Measurements from ENCODE around the gene PAN3.
A peak's percentile ranks its signal among the peaks of the same experiment; 100 is the strongest.

Gene PAN3

DNA sequence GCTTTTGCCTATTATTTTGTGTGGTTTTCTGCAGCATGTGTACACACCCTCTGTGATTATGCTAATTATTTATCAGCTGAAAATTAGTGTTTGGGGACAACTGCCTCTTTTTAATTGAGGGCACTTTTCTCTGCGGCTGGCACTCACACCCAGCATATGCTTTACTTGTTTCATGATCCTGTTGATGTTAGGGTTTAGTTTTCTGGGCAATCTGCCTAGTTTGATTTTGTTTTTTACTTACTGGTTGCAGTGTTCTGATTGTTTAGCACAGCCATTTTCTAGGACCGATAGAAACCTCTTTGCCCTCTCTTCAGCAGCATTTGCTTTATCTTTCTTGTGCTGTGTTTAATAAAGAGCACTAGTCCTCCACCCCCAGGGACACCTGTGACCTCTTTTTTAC lies 161.6 kb downstream of the PAN3 start:
- DNase-seq (ENCODE audit: low read depth in 2 of 2) = no peak

DNA sequence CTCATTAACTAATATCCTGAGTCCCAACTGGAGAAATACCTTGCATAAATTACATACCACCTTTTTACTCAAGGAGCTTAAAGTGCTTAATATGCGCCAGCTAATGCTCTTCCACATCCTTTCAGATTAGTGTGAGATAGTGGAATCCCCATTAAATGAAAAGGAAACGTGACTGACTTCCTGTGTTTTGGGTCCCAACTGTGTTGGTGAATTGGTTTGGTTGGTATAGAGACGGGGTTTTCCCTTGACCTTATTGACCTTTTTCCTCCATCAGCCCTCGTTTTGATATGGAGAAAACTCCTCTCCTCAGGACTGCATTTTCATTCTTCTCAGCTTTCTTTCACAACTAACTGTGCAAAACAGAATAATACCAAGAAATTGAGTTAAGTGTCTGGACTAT lies 163.5 kb downstream of the PAN3 start:
- no peak for DNase-seq (ENCODE audit: low read depth in 2 of 2)

DNA sequence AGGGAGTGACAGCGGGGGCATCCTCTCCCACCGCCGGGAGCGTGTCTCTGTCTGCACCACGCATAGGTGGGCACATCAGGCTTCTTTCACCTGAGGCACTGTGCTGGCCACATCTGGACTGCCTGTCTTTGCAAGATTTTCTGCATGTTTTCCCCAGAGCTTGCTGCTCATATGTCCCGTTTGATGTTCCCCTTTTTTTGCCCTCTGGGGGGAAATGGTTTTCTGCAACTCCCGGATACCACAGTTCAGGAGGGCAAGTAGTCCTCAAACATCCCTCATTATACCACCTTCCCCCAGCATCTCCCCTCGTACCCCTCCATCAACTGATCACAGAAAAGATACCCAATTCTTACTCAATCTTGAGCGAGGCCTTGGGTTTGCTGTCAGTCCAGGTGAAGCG lies 168.0 kb downstream of the PAN3 start:
- no peak for DNase-seq (ENCODE audit: low read depth in 2 of 2)

DNA sequence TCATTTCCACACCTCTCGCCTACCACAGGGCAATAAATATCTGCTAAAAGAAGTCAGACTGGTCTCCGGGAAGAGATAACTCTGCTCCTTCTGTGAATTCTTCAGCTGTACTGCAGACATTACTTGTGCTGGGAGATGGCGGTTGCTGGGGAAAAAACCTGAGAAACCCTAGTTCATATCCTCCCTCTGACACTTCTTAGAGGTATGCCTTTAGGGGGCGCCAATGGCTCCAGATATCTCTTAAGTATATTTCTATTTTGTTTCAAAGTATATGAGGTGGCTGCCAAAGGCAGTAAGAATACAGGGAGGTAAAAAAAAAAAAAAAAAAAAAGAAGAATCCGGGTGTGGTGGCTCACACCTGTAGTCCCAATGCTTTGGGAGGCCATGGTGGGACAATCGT lies 175.2 kb downstream of the PAN3 start:
- DNase-seq (ENCODE audit: low read depth in 2 of 2) = no peak

DNA sequence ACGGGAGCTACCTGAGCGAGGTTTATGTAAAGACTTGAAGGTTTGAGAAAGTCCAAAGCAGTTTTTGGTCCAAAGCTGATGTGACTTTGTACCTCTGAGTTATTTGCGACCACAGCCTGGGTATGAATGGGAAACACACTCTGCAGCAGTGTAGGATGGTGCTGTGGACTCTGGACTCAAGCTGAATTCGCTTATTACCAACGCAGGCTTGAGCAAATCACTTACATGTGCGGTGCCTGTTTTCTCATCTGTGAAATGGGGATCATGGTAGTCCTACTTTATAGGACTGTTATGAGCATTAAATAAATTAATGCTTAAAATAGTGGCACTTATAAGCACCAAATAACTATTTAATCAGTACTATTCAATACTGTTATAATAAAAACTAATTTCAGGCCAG lies 176.5 kb downstream of the PAN3 start:
- no peak for DNase-seq (ENCODE audit: low read depth in 2 of 2)

DNA sequence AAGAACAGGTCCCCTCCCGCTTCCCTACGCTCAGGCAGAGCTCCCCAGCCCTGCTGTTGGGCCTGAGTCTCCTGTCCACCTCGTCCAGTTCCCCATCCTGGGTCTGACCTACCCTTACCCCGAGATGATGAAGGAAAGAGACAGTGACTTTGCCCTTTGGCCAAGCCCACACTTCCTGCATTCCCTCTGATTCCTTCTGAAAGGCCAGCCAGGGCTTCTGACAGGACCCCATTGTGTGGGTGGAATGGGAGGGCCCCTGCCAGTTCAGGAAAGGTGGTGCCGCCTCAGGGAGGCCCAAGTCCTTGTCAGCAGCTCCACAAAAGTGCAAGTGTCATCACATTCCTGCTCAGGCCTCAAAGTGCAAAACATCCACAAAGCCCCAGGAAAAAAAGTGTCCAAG lies 177.8 kb downstream of the PAN3 start:
- DNase-seq (ENCODE audit: low read depth in 2 of 2) = no peak

DNA sequence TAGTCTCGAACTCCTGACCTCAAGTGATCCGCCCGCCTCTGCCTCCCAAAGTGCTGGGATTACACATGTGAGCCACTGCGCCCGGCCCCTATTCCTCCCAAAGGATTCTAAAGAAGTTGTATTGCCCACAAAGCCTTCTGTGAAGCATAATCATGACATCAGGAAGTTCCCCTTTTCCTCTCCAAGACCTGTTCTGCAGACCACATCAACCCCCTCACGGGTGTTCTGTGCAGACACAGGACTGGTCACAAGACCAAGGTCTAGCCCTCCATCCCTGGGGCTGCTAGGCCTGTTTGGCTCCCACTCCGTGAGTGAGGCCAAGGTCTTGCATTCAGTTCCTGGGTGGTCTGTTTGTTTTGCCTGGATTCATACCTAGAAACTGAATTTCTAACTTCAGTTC lies 178.5 kb downstream of the PAN3 start:
- no peak for DNase-seq (ENCODE audit: low read depth in 2 of 2)

DNA sequence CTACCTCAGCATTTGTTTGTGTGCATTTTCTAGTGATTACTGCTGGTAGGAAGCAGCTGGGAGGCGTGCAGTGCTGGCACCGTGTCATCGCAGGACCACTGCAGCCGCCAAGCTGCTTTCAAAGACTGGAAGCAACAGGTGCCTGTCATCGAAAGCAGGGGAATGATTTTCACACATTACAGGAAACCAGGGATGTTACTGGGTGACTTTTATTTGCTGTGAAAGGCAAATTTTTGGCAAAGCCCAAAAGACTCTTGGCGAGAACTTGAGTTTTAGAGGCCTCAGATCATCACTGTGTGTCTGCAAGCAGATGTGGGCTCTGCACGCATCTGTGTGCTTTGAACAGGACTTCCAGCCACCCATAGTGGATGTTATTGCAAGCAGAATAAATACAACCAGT lies 180.2 kb downstream of the PAN3 start:
- DNase-seq (ENCODE audit: low read depth in 2 of 2) = no peak

DNA sequence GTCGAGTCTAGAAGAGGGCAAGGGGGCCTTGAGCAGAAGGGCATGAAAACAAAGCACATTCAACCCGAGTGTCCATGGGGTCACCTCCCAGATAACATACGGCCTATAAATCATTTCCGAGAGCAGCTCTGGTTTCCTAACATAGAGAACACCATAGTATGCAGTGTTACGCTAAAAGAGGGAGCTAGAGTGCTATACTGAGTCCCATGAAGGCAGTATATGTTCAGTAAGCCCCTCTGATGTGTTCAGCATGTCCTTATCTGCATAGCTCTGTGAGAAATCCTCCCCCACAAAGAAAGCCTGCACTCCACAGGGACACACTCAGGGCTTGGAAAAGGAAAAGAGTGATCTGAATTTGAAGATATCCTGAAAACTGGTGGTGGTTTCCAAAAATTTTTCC lies 181.2 kb downstream of the PAN3 start:
- DNase-seq (ENCODE audit: low read depth in 2 of 2) = no peak

DNA sequence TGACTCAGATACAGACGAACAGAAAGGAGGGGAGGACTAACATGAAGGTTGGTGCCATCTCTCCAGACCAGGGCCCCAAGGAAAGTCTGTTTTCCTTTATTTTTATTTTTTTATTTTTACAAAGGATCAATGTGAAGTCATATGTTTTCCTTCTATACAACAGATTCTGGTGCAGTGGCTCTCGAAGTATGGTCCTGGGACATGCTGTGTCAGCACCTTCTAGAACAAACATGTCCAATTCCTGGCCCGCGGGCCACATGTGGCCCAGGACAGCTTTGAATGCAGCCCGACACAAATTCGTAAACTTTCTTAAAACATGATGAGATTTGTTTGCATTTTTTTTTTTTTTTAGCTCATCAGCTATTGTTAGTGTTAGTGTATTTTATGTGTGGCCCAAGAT lies 181.9 kb downstream of the PAN3 start:
- DNase-seq (ENCODE audit: low read depth in 2 of 2) = no peak

DNA sequence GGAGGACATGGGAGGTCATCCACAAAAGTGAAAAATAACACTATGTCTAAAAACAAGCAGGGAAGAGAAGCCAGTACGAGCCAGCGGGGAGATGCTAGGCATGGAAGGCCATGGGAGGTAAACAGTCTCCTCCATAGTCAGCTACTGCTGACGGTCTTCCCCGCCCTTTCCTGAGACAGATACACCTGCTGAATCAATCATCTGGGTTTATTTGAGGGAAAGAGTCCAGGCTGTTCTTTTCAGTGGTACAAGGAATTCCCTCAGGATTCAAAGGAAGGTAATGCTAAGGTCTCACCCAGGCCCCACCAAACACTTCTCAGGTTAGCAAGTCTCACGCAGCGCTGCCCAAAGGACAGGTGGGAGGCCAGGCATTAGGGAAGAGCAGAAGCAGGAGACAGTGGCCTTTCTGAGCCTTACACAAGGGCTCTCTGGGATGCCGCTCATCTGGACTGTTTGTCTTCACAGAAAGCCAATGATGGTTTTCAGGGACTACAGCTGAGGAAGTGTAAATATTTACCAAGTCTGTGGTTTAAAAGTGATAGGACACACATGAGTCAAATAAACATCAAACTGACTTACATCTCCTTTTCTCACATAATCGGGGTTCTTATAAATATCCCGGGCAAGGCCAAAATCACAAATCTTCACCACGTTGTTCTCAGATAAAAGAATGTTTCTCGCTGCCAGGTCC lies 182.7 kb downstream of the PAN3 start:
- DNase-seq (ENCODE audit: low read depth in 2 of 2) = no peak

DNA sequence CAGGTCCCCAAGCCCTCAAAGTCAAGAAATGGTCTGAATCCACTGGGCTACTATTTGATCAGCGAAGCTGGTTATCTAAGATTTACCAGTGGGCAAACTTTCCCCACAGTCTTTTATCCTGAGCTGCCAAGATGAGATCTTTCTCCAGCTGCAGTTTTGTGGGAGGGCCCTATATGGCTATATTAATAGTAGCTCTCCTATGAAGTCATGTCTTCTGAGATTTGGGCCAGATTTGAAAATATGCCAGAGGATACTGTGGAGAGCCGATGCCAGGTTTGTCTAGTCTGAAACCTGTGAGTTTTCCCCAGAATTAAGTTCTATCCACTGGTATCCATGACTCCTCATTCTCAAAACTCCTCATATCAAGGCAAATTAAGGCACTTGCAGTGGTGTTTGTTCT lies 183.4 kb downstream of the PAN3 start:
- DNase-seq (ENCODE audit: low read depth in 2 of 2) = no peak

DNA sequence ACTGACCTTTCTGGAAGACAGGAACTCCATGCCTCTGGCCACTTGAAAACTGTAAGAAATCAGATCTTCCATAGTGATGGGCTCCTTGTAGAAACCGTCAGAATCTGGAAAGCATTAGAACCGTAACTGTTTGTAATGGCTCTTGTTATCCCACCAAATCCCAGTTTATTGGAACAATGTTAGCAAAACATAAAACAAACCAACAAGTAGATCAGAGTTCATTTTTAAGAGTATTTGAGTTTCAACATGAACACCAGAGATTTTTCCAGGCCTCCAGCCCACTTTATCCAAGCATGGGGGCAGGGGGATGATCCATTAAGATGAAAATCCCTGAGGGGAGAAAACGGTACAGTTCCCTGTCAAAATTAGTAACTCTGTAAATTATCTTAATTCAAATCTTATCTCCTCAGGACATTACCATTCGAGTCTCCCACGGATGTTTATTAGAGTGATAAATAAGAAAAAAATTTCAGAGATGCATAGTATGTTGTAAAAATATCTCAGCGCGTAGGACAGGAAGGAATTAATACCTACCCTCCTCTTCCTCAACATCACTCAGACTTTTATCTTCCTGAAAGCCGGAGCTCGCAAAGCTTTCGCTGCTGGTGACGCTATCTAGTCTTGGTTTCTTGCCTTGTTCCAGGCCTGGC lies 184.0 kb downstream of the PAN3 start:
- no peak for DNase-seq (ENCODE audit: low read depth in 2 of 2)

DNA sequence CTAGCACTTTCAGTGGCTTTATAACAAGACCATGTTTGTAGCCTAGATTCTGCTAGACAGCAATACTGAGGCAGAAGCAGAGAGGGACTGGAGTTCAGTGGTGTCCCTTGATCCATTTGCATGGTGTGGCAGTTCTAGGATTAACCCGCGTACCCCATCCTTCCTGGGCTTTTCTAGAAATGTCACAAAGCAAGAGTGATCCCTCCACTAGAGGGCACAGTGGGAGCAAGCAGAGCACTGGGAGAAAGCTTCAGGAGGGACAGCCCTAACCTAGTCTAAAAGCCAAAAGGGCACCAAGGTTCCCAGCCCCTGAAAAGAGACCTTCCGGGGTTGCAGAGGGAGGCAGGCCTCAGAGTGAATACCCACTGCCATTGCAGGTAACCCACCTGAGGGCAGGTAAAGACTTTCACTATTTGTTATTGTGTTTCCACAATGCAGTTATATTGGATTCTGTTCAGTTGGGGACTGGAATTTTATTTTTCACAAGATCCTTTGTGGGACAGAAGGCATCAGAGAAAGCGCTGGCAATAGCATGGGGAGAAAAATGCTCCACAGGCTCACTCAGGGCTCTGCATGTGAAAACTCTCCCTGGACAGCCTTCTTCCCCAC lies 185.9 kb downstream of the PAN3 start:
- DNase-seq (ENCODE audit: low read depth in 2 of 2) = peak; percentile 22 to 41

DNA sequence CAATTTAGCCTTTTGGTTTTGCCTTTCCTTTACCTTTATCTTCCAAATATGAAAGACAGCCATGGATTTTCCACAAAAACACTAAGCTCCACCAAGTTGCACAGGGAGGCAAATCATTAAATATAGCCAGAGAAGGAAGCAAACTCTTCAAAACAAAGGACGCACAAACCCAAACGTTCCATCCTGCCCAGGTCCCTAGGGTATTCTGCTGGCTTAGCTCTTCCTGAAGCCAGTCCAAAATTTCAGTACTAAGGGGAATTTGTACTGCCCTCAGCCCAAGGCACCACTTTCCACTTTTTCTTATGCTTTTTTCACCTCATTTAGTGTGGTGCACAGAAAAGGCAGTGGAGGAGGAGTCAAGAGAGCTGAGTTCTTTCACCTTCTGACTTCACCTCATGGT lies 186.7 kb downstream of the PAN3 start:
- DNase-seq (ENCODE audit: low read depth in 2 of 2) = no peak

DNA sequence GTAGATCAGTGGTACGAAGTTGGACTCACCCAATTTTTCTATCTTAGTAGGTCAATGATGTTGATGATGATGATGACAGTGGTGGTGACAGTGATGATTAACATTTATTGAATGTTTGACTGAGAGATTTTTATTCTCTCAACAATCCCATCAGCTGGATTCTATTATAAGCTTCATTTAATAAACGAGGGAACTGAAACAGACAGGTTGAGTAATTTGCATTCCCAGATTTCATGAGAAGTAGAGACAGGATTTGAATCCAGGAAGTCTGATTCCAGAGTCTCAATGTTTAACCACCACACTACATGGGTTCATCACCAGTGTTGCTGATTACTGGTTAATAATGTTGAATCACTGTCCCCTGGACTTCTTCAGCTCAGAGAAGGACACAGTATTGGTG lies 187.7 kb downstream of the PAN3 start:
- DNase-seq (ENCODE audit: low read depth in 2 of 2) = no peak

DNA sequence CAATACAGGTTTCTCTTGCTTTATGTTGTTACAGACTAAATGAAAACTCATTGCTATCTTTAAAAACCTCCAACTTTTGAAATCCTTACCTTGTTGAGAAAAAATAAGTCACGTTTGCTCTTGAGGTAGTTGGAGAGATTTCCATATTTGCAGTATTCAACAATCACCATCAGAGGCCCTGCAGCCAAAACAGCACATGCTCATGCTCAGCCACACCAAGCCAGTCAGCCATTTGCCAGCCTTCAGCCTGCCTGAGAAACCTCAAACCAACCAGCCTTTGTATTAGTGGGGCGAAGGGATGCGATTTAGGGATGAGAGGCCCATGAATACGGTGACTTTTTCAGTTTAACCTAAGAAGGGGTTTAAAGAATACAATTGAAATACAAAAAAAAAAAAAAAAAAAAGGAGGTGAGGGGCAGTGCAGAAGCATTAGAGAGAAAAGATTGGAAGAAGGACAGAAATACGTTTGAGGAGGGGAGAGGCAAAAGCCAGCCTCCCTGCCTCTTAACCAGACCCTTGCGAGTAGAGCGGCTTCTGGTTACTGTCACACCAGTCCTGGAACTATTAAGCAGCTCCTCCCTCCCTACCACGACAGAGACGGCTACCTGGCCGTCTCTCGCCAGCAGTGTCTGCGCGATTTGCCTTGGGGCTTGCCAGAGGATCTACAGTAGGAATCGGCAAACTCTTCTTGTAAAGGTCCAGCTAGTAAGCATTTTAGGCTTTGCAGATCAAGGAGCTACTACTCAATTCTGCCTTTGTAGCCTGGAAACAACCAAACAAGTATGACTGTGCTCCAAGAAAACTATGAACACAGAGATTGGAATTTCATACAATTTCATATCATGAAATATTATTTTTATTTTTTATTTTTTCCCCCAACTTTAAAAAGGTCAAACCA lies 189.3 kb downstream of the PAN3 start:
- DNase-seq (ENCODE audit: low read depth in 2 of 2) = no peak

DNA sequence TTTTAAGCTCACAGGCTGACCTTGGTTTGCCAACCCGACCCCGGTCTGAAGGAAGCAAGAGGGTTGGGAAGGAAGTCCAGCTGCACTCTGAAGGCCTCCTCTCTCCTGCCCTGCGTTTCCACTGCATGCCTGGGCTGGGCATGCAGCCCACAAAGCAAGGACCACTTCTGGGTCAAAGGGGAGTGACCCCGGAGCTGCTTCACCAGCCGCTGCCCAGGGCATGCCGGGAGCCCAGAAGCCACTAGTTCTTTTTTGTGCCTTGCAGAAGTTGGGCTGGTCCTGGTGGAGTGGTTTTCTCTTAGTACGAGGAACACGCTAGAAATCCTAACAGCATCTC lies 189.9 kb downstream of the PAN3 start:
- DNase-seq (ENCODE audit: low read depth in 2 of 2) = no peak

DNA sequence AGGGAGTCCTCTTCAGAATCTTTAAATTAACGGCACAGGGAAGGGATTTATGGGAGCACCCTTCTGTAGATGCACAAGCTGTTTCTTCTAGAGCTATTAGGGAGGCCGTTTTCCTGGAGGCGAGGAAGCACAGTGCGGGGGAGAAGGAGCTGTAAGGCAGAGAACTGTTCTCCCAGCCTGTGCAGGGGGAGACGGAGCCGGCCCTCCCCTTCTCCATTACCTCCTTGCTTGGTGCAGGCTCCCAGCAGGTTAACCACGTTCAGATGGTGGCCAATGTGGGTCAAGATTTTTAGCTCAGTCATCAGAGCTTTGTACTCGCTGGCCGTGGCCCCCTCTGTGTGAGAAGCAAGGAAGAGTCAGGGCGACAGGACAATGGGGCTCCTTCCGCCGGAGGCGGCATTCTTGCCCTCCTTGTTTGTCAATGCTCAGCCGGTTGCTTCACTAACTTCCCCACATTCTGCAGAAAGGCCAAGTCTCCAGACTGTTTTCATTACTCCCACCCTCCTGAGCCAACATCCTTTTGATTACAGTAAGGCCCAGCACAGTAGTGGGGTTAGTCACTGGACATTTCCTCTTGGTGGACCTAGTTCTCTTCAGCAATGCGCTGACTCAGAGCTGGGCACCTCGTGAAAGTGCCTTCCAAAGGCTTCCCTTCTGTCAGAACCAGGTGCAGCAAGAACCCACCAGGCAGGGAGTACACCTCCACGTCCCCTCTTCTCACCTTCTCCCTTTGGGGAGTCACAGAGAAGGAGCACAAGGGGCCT lies 191.2 kb downstream of the PAN3 start:
- no peak for DNase-seq (ENCODE audit: low read depth in 2 of 2)

DNA sequence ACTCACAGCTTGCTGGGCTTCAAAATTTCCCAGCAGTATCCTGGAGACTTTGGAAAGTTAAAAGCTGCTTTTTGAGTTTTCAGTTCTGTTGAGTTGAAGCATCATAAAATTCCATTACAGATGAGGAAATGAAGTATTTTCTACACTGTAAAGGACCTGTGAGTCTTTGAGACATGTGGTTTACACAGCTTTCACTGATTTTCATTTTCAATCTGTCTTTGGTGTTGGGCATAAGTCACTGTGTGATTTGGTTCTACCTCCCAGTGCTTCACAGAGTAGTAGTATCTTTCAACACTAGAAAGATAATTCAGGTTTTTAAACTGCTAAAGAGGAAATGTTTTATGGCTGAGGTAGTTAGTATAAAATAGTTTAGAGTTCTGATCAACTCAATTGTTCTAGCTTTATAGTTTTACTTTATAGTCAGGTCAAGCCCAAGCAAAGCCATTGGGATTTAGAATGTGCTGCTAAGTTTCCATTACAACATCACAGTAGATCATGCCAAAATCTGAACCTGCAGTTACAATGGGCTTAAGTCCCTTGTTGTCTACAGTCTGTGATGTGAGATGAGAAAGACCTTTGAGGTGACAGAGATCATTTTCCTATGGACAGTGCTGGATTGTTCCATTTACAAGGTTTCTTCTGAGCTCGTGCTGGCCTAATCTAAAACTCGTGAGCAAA lies 195.0 kb downstream of the PAN3 start:
- DNase-seq (ENCODE audit: low read depth in 2 of 2) = no peak

DNA sequence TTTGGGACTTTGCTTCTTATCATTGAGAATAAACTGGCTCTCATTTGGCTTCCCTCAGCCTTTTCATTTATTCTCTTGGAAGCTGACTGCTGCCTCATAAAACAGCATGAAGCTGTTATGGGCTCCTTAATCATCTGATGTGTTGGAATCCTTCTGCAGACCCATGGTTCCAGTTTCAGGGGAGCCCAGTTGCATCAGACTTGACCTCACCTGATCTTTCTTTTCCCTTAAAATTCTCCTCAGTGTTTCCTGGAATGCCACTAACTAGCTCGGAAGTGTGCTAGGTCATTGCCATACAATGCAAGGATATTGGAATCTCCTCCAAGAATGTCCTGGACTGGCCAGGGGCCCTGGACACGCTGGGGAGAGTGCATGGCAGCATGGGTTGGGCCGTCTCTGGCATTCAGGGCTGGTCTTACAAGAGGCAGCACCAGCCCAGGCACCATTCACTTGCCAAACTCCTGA lies 197.9 kb downstream of the PAN3 start:
- no peak for DNase-seq (ENCODE audit: low read depth in 2 of 2)
